Measurements from ENCODE around the gene AGAP1.

Gene AGAP1

DNA sequence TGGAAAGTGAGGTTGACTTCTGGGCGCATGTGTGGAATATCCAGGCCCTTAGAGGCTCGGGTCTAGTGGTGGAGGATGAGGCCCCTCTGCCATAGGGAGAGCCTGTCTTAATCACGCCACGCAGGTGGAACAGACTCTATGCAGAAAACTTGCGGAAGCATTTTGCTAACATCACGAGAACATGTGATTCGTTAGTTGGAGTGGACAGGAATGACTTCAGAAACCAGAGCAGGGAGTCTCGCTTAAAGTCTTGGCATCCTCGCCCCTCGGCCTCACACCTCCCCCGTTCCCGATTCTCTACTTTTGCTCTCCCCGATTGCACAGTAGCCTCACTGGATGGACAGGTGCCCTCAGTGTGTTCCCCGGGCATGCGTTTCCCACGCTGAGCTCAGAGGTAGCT is 340.9 kb downstream of the AGAP1 start:
- no peak for DNase-seq

GRCh38 chr2:235835810-235836209 is 342.0 kb downstream of the AGAP1 start:
- no peak for DNase-seq

GRCh38 chr2:235836491-235836911 is 342.7 kb downstream of the AGAP1 start:
- DNase-seq = no peak

DNA sequence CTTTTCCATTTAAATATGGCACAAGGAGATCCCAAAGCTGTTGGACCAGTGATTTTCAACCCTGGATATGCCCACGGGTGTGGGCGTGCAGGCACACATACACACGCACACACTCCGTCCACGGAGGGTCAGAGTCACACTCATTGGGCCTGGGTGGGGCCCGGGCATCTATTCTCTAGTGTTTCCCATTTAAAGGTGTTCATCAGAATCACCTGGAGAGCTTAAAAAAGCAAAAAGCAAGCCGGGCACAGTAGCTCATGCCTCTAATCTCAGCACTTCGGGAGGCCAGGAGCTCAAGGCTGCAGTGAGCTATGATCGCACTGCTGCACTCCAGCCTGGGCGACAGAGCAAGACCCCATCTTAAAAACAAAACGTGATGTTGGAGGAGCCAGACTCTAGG is 345.4 kb downstream of the AGAP1 start:
- no peak for DNase-seq

DNA sequence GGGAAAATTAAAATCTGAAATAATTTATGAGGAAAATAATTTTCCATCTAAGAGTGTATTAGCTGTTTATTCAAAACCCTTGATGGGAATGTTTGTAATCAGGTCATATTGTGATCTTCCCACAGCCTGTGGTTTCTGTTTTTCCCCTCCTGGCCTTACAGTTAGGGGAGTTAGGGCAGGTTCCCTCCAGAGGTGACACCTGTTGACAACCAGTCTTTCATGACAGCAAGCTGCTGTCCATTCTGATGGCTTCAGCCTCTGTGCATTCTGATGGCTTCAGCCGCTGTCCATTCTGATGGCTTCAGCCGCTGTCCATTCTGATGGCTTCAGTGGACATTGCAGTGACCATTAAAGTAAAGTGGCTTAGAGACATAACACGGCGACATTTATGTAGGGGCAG is 346.1 kb downstream of the AGAP1 start:
- DNase-seq = no peak

DNA sequence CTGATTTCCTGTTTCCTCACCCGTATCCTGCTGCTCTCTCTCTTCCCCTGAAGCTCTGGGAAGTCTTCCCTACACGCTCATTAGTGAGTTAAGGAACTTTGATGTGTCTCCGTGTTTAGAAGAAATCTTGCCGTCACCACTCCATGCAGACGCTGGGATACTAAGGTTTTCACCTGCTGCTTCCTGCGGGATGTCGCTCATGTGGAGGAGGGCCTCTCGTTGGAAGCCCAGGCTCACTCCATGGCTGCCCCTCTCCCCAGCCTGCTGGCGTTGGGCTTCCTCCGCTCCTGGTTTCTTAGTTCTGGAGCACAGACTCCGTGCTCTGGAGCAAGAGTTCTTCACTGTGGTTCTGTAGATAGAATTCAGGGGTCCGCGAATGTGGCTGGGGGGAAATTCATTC is 348.0 kb downstream of the AGAP1 start:
- DNase-seq = no peak

GRCh38 chr2:235842941-235843340 is 349.1 kb downstream of the AGAP1 start:
- DNase-seq = no peak

DNA sequence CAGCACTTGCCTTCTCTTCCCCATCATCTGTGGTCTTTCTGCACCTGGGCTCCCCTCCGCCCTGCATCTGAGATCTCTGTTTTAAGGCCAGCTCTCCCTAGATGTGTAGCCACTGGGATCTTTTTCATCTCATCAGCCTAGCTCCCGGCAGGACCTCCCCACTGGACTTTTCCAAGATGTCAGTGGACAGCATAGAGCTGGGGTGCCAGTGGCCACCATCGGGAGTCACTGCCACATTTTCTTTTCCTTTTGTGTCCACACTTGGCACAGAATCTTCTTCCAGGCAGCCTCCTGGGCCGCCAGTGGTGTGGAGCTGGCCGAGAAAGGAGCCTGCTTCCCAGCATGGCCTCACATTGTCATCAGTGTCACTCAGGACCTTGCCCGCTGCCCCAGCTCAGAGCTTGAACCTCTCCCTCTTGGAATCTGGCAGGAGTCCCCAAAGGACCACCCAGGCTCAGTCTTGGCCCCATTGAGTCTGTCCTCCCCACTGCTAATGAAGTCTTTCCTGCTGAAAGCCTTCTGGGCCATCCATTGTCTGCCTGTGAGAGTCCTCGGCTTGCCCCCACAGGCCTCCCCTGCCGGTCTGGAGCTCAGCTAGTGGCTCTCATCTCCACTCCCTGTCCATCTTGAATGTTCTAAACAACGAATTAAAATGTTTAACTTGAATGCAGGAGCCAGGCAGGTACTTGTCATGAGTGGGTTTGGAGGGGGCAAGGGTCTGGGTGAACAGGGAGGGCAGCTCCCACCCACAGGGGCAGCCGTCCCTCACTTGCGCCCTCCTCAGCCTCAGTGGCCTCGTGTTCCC is 349.9 kb downstream of the AGAP1 start:
- DNase-seq = no peak

GRCh38 chr2:235844561-235844960 is 350.7 kb downstream of the AGAP1 start:
- DNase-seq = no peak

- DNase-seq = no peak
Observed at GRCh38 chr2:235845245-235845644, 351.4 kb downstream of the AGAP1 start.

DNA sequence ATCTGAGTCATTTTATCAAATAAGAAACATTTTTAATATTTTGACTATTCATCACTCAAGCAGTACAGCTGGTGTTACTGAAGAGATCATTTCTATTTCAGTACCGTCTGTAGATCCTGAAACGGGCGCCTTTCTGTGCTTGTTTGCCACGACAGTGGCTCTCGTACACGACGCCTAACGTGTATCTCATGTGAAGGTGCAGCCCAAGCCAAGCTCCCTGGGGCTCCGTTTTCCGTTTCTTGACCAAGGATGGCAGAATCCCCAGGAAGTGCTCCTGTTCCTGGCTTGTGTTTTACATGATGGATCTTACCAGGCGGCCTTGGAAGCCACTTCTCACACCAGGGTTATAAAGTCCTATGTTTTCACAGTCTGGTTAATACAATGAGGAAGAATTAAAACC is 353.7 kb downstream of the AGAP1 start:
- DNase-seq = no peak

GRCh38 chr2:235848055-235848454 is 354.2 kb downstream of the AGAP1 start:
- no peak for DNase-seq

DNA sequence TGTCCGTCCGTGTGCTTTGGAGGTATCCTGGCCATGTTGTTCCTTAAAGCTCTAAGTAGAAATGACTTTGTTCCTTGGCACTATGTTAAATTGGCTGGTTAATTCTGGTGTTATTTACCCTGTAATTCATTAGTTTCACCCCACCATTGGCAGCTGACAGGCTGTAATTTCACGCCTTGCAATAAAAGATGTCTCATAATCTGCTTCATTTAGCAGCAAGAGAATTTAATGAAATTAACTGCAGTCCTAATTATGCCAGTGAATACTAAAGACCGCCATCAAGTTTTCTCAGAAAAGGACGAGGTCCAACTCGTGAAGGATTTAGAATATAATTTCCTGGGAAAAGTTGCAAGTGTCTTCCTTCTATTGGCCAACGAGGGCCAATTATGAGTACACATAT is 355.1 kb downstream of the AGAP1 start:
- no peak for DNase-seq

- DNase-seq = no peak
Observed at GRCh38 chr2:235849489-235849888, 355.6 kb downstream of the AGAP1 start.

- no peak for DNase-seq
Observed at GRCh38 chr2:235850289-235850688, 356.4 kb downstream of the AGAP1 start.

GRCh38 chr2:235850771-235851551 is 357.1 kb downstream of the AGAP1 start:
- DNase-seq = no peak

DNA sequence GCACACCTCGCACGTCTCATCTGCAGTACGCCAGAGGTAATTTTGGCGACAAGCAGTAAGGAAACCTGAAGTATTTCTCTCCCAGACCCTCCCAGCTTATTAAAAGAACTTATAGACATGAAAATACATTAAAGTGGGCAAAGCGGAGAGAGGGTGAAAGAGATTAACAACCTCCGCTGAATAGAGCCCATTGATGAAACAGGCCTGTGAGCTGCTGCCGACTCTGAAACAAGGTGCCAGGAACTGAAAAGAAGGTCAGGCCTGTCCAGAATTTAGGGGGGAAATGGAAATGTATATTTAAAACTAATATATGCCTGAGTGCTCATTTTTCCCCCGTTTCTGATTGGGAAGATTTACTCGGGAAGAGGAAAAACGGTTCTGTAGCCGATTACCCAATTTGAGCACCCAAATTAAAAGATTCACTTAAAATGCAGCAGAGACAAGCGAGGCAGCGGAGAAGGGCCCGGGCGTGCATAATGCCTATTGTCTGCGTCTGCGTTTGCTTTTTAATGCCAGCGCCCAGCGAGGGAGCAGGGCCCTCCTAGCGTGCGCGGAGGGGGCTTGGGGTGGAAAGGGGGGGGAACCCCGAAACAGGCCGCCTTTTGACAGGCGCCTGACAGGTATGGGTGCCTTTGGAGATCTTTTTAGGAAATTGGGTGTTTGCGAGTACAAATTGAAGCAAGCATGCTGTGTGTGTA is 358.1 kb downstream of the AGAP1 start:
- DNase-seq = no peak

- DNase-seq = no peak
Observed at GRCh38 chr2:235852526-235852920, 358.7 kb downstream of the AGAP1 start.

- DNase-seq = no peak
Observed at GRCh38 chr2:235854276-235854675, 360.4 kb downstream of the AGAP1 start.

- no peak for DNase-seq
Observed at GRCh38 chr2:235855011-235855410, 361.2 kb downstream of the AGAP1 start.

DNA sequence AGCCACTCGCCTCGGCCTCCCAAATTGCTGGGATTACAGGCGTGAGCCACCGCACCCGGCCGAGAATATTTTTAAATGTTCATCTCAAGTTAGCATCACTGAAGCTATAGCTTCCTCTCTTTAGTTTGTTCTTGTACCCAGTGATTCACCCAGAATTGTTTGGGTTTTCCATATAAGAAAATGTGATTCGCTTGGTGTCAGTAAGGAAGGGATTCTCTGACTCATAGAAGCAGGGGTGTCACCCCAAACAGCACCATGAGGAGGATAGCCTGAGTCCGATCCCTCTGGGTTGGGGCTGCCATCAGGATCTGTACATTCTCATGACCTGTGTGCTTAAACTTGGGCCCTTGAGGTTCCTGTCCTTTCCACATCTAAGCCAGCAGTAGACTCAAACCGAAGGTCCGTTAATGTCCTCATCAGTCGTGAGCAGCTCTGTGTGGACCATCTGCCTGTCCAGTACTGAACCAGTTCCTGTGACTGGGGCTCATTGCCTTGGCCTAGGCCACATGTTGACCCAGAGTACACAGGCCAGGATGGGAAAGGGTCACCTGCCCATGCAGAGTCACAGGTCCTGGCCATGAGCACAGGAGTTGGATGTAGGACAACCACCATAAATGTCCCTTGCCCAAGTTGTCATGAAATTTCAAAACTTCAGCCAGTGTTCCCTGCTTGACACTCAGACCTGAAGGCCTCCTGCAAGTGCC is 362.5 kb downstream of the AGAP1 start:
- DNase-seq = no peak

DNA sequence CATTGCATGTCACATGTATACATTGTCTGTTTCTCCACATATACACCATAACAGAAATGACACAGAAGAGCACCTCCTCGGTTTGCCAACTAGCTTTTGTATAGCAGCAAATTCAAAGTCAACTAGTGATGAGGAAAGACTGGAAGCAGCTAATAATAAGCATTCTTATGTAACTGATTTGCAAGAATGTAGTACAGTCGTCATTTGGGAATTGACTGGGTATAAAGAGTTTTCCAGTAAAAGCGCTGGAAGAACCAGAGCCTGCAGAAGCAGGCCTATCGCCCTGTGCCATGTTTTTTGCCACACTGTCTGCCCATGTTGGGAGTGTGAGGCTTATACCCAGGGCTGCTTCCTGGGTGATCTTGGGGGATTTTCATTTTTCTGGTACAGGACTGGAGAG is 363.8 kb downstream of the AGAP1 start:
- no peak for DNase-seq

- DNase-seq = no peak
Observed at GRCh38 chr2:235858881-235859280, 365.0 kb downstream of the AGAP1 start.
